Esophagus squamous epithelium (tissue), 5 donors: ENCODE results near the gene SP3. TPM values are rescaled to one million over a fixed set of nuclear protein-coding genes. Genes with fewer than 3 reads are reported as not detected.

Source experiments
- DNase-seq: peaks from one replicate; lab custom pipeline; 2025; lab: John Stamatoyannopoulos, UW
- H3K27ac ChIP-seq, 4 donors: fragments of 200-600 bp; sonication (generic); one replicate each; pipeline ENCODE4 v1.5.1; 2016 to 2019; ENCODE audit warnings: mild to moderate bottlenecking in 1 of 4
- H3K27me3 ChIP-seq, 4 donors: fragments of 200-600 bp; sonication (generic); 1 replicate in 3 of 4; 2 replicates in 1 of 4; pipeline versions ENCODE4 v1.5.1 to v1.6.0; 2017 to 2021; ENCODE audit warnings: antibody characterized with exemption in 1 of 4
- H3K36me3 ChIP-seq, 3 donors: fragments of 200-600 bp; sonication (generic); one replicate each; pipeline ENCODE4 v1.5.1; 2016 to 2019
- H3K4me1 ChIP-seq, 3 donors: fragments of 200-600 bp; sonication (generic); one replicate each; pipeline ENCODE4 v1.5.1; 2017 to 2019
- H3K4me3 ChIP-seq, 4 donors: fragments of 200-600 bp; sonication (generic); 1 replicate in 3 of 4; 2 replicates in 1 of 4; pipeline ENCODE4 v1.5.1; 2016 to 2019; ENCODE audit warnings: mild to moderate bottlenecking in 2 of 4, moderate library complexity in 1 of 4
- H3K9me3 ChIP-seq, 3 donors: fragments of 200-600 bp; sonication (generic); one replicate each; pipeline ENCODE4 v1.5.1; 2016 to 2019
- POLR2A ChIP-seq, 4 donors: fragments of 450-650 bp; IDR thresholded peaks; one replicate each; pipeline ENCODE4 v1.6.1; 2017; ENCODE audit warnings: antibody characterized with exemption in 4 of 4, mild to moderate bottlenecking in 4 of 4, moderate library complexity in 3 of 4
- WGBS, 2 donors: methylation state at CpG; one replicate each; pipeline ENCODE4 v1.1.5; 2018; 5-methylcytosine and 5-hydroxymethylcytosine counted together
- intact Hi-C: fragments of 100-400 bp; cut with DNase I; formaldehyde crosslinking; loops from one replicate; pipeline ENCODE4 v1.15.0; 2022
- total RNA-seq, 4 donors: library from RNA; depleted of rRNA; stranded (reverse); fragments of >200 nt; gene quantifications; one replicate each; pipeline ENCODE4 v1.1.0, GENCODE V29; 2016
- TF ChIP-seq, protein P1 (sequence below), 6 experiments: fragments of 450-650 bp in 4 of 6; fragments of 200-600 bp in 2 of 6; sonication (generic) in 2 of 6; IDR thresholded peaks; one replicate each; pipeline ENCODE4 v1.5.1; 2016 to 2019; ENCODE audit warnings: antibody characterized with exemption in 6 of 6, mild to moderate bottlenecking in 4 of 6, moderate library complexity in 4 of 6
- donor health status: DM: yes; HTN: yes; CAD: no.

SP3 gene
- total RNA-seq, 4 donors from 2014 or later: 41.3 to 97.8 (median 67.6) TPM

DNA sequence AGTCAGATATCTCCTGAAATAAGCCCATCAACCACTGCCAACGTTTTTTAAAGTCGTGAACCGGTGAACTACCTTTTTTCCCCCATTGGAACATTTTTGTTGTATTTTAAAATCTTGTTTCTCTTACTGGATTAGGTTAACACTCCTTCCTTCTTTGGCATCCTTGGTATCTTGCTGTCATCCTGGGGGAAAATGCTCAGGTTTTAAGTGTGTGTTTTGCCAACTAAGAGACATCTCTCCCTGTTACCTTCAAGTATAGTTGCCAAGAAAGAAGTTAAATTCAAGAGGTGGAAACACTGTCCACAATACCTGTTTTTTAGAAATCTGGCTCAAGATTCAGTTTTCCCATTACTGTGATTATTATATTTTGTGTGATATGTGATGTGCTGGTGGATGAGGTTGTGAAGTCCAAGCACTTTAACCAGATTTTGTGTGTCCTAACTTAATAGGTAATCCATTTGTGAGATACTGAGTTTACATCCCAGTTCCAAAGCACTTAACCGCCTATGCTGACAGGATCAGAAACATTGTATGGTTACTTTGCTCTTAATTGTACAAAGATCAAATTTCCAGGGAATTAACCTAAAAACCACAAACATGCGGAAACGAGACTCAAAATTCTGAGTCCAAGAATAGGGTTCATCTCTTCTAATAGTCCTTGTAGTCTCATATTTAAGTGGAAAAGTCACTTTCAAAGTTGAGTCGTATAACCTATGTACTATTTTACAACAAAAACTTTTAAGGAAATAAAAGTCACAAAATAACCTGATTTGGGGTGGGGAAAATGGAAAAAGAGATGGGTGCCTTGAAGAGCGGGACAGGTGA lies 1.3 kb upstream of the SP3 start:
- WGBS, 2 donors: 46% methylated on average over 8 of the region's 8 CpGs

DNA sequence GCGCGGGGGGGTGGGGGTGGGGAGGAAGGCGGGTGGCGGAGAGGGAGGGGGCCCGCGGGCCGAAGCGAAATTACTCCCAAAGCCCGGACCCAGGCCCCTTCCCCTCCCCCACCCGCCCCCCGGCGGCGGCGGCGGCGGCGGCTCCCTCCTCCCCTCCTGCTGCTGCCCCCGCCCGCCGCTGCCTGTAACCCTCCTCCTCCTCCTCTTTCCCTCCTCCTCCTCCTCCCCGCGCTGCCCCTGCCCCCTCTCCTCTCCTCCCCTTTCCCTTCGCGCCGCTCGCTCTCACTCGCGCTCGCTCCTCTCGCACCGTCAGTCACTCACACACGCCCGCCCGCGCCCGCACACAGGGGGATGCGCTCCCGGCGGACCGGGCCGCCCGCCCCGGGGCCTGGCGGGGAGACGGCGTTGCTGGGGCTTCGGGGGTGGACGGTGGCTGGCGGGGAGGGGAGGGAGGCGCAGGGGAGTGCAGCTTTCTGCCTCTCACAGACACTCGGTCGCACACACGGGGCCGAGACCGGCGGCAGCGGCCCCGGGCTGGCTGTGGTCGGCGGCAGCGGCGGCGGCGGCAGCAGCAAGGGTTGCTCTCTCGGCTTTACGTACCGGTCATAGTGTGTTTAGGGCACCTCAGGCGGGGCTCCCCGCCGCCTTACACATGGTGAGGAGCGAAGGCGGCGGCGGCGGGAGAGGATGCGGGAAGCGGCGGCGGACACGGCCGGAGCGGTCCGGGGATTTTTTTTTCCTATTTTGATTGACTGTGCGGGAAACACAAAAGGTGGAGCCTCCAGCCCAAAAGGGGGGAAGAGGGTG lies 405 bp downstream of the SP3 start:
- intact Hi-C loops: loop anchor here (10.0 kb wide), 1 partner anchor 70 kb away; no protein-coding TSS in a partner anchor
- TF ChIP-seq, protein P1, sequence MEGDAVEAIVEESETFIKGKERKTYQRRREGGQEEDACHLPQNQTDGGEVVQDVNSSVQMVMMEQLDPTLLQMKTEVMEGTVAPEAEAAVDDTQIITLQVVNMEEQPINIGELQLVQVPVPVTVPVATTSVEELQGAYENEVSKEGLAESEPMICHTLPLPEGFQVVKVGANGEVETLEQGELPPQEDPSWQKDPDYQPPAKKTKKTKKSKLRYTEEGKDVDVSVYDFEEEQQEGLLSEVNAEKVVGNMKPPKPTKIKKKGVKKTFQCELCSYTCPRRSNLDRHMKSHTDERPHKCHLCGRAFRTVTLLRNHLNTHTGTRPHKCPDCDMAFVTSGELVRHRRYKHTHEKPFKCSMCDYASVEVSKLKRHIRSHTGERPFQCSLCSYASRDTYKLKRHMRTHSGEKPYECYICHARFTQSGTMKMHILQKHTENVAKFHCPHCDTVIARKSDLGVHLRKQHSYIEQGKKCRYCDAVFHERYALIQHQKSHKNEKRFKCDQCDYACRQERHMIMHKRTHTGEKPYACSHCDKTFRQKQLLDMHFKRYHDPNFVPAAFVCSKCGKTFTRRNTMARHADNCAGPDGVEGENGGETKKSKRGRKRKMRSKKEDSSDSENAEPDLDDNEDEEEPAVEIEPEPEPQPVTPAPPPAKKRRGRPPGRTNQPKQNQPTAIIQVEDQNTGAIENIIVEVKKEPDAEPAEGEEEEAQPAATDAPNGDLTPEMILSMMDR (IDR thresholded peaks at IDR 0.05): no peak
- peak in 2 of 4 donors; percentile 15 to 68 for TF ChIP-seq POLR2A (IDR thresholded peaks at IDR 0.05)
- Histone ChIP-seq H3K27me3 (no peaks in the 10 kb centered on the region), H3K36me3 (peaks cover 0 to 15% (median 0%) of the 10 kb centered on the region in 3 donors), H3K4me3 (peak overlapping the region; percentile 83 to 99 (median 94)), H3K4me1 (peaks cover 0 to 45% (median 18%) of the 10 kb centered on the region in 3 donors), H3K27ac (peak overlapping the region; percentile 98 to 100 (median 100)), H3K9me3 (no peaks in the 10 kb centered on the region)
- DNase-seq: peak; percentile 60
- 0% methylated on average over 11 of the region's 84 CpGs; no CpG with 5 or more reads in 1 of the 2 donors for WGBS, 2 donors

More for the DNA sequence above, 1.3 kb upstream of the SP3 start:
- DNase-seq: no peak
- Histone ChIP-seq H3K4me3 (peak overlapping the region; percentile 83 to 99 (median 94)), H3K27ac (peak overlapping the region; percentile 98 to 100 (median 100)), H3K27me3 (no peaks in the 10 kb centered on the region), H3K36me3 (no peaks in the 10 kb centered on the region), H3K4me1 (peaks cover 0 to 27% (median 6%) of the 10 kb centered on the region in 3 donors), H3K9me3 (no peaks in the 10 kb centered on the region)
- intact Hi-C loops: loop anchor here (10.0 kb wide), 1 partner anchor 68 kb away; no protein-coding TSS in a partner anchor
- no peak for TF ChIP-seq POLR2A (IDR thresholded peaks at IDR 0.05)
- TF ChIP-seq, protein P1 (IDR thresholded peaks at IDR 0.05): no peak

DNA sequence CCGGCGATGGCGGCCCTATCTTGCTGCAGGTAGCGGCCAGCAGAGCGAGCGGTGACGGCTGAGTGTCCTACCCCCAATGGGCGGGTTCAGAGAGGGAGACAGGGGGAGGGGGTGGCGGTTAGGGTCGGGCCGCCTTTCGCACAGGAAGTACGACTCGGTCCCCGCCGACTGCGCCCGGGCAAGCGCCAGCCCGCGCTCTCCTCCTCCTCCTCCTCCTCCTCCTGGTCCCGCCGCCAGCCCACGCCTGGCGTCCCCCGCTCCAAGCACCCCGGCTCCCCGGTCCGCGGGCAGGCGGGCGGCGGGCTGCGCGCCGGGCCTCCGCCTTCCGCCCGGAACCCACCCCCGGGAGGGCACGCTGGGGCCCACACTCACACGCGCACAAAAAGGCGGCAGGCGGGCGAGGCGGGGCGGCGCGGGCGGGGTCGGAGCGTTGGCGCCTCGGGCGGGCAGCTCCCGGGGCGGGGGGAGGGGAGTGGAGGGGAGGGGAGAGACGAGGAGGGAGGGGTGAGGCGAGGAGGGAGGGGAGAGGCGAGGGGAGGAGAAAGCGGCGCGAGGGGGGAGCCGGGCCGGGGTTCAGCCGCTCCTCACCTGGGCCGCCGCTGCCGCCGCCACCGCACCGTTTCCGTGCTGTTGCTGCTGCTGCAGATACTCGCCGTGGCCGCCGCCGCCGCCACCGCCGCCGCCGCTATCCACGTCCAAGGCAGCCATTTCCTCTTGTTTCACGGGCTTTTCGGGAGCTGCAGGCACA lies 1.2 kb downstream of the SP3 start:
- Histone ChIP-seq H3K4me3 (peak overlapping the region; percentile 83 to 99 (median 94)), H3K36me3 (peaks cover 0 to 15% (median 0%) of the 10 kb centered on the region in 3 donors), H3K4me1 (peaks cover 0 to 52% (median 26%) of the 10 kb centered on the region in 3 donors), H3K27me3 (no peaks in the 10 kb centered on the region), H3K9me3 (no peaks in the 10 kb centered on the region), H3K27ac (peak overlapping the region; percentile 98 to 100 (median 100))
- intact Hi-C loops: loop anchor here (10.0 kb wide), 1 partner anchor 71 kb away; no protein-coding TSS in a partner anchor
- peak in 1 of 4 donors; percentile 78 for TF ChIP-seq POLR2A (IDR thresholded peaks at IDR 0.05)
- TF ChIP-seq, protein P1 (IDR thresholded peaks at IDR 0.05): no peak
- WGBS, 2 donors: no CpG with 5 or more reads among the region's 87 CpGs
- peak; percentile 70 for DNase-seq

DNA sequence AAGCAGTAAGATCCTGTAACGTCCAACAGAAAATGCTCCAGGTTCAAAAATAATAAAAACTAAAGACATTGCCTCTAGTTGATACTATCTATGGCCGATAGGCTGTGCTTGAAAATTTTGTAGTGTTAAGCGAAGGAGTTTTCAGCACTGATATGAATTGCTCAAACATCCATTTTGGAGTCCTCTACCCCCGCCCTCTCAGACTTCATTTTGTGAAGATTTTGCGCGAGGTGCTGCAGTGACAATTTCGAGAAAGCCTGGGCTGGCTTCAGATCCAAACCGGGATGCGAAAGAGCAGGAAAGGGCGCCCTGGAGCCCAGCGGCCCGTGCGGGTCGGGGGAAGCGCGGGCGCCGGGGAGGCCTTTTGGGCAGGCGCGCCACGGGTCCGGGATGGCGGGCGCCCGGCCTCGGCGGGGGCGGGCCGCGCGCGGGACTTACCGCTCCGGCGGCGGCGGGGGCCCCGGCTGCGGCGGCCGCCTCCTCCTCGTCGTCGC lies 1.8 kb downstream of the SP3 start:
- peak overlapping the region; percentile 83 to 99 (median 94) for H3K4me3 ChIP-seq
- peaks cover 0 to 15% (median 0%) of the 10 kb centered on the region in 3 donors for H3K36me3 ChIP-seq
- DNase-seq: no peak
- no peak for TF ChIP-seq POLR2A (IDR thresholded peaks at IDR 0.05)
- TF ChIP-seq, protein P1 (IDR thresholded peaks at IDR 0.05): peak in 4 of 6 experiments; percentile 31 to 50 (median 44)
- WGBS, 2 donors: 0 to 1% methylated on average over 7 of the region's 44 CpGs
- H3K27me3 ChIP-seq: no peaks in the 10 kb centered on the region
- H3K9me3 ChIP-seq: no peaks in the 10 kb centered on the region
- peak overlapping the region; percentile 98 to 100 (median 100) for H3K27ac ChIP-seq
- intact Hi-C loops: loop anchor here (10.0 kb wide), 1 partner anchor 71 kb away; no protein-coding TSS in a partner anchor
- H3K4me1 ChIP-seq: peaks cover 4 to 59% (median 31%) of the 10 kb centered on the region in 3 donors
